Mammary epithelial cell (primary cell): ENCODE data around the gene AHCYL1.

Source experiments
- CTCF ChIP-seq, 2 donors: IDR thresholded peaks in 1 of 2; conservative IDR thresholded peaks in 1 of 2; 2 replicates each; pipeline ENCODE4 v1.5.1; 2011 to 2012; ENCODE audit warnings: inconsistent platforms in 2 of 2, low read length in 2 of 2, mild to moderate bottlenecking in 2 of 2, control low read depth in 1 of 2, low read depth in 1 of 2; ENCODE audit not compliant: insufficient read depth in 1 of 2; ENCODE audit errors: extremely low read depth in 1 of 2
- EZH2 ChIP-seq: IDR thresholded peaks from 2 replicates; pipeline ENCODE4 v1.6.1; 2012; ENCODE audit warnings: low read length, inconsistent platforms, borderline replicate concordance

- TF ChIP-seq CTCF (conservative IDR thresholded peaks at IDR 0.05 in 1 of 2, IDR thresholded peaks at IDR 0.05 in 1 of 2; ENCODE audit: extremely low read depth in 1 of 2, insufficient read depth in 1 of 2, low read depth in 1 of 2, low read length in 2 of 2) (no peak), EZH2 (no peak)
Observed at GRCh38 chr1:110019770-110020169, 35.2 kb downstream of the AHCYL1 start.
